ENCODE data around the gene PRKAG2.

PRKAG2 gene

DNA sequence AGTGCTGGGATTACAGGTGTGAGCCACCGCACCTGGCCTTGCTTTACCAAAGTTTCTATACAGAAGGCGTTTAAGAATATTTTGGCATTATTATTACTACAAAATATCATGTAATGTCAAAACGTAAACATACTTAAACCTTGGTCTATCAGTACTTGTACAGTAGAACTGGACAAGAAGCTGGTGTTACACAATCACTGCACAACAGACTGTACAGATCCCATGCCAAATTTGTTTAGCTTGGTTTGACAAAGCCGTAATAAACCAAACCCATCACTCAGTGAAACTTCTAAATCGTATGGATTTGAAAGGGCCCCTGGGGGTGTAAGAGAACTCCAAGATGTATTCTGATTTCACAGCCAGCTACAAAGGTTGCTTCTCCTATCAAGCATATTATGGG lies 305.4 kb downstream of the PRKAG2 start:
- DNase-seq, result no peak
- in situ Hi-C loops (cut with HindIII; ENCODE audit: low pct_ligation_motif_present, low pct_unique_long_range_greater_than_20kb, low sequenced_read_pairs), result no loop called here

DNA sequence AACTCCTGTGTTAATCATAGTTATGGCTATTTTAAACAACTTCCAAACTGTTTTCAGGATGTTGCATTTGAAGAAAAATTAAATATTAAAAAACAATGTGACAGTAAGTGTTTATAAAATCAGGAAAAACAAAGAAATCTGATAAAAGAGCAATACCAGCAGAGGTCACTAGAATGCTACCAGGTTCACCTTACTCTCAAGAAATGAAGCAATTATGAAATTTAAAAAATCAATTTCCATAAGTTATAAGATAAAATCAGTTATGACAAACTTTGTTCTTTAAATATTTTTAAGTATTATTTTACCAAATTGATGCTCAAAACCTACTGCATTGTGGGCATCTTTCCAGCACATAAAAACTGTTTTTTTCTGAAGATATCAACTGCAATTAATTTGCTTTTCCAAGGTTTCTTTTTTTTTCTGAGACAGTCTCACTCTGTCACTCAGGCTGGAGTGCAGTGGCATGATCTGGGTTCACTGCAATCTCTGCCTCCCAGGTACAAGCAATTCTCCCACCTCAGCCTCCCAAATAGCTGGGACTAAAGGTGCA lies 306.5 kb downstream of the PRKAG2 start:
- in situ Hi-C loops (cut with HindIII; ENCODE audit: low pct_ligation_motif_present, low pct_unique_long_range_greater_than_20kb, low sequenced_read_pairs), result no loop called here
- peak; percentile 45 for DNase-seq

GRCh38 chr7:151568956-151569940 lies 307.7 kb downstream of the PRKAG2 start:
- in situ Hi-C loops (cut with HindIII; ENCODE audit: low pct_ligation_motif_present, low pct_unique_long_range_greater_than_20kb, low sequenced_read_pairs), result no loop called here
- no peak for DNase-seq

DNA sequence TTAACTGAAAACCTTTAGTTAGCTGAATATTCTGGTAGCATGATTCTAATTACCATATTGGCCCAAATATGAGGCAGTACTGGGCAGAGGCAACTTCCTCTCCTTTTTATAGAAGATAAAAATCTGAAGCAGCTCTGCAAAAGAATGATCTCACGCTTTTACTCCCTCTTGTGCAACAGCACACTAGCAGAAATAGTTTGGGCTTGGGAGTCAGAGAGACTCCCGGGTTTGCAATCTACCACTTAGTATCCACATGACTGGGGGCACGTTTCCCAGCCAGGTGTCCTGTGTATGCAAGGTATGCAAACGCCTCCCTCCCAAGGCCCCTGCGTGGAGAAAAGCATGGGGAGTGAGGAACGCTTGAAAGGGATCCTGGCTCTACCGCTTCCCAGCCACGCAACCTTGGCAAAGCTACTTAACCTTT lies 310.0 kb downstream of the PRKAG2 start:
- in situ Hi-C loops (cut with HindIII; ENCODE audit: low pct_ligation_motif_present, low pct_unique_long_range_greater_than_20kb, low sequenced_read_pairs), result no loop called here

GRCh38 chr7:151565541-151565940 lies 311.4 kb downstream of the PRKAG2 start:
- in situ Hi-C loops (cut with HindIII; ENCODE audit: low pct_ligation_motif_present, low pct_unique_long_range_greater_than_20kb, low sequenced_read_pairs), result no loop called here
- DNase-seq, result no peak

More for the DNA sequence above, 310.0 kb downstream of the PRKAG2 start:
- no peak for DNase-seq

GRCh38 chr7:151560243-151560642 lies 316.7 kb downstream of the PRKAG2 start:
- in situ Hi-C loops (cut with HindIII; ENCODE audit: low pct_ligation_motif_present, low pct_unique_long_range_greater_than_20kb, low sequenced_read_pairs), result no loop called here
- DNase-seq, result no peak

DNA sequence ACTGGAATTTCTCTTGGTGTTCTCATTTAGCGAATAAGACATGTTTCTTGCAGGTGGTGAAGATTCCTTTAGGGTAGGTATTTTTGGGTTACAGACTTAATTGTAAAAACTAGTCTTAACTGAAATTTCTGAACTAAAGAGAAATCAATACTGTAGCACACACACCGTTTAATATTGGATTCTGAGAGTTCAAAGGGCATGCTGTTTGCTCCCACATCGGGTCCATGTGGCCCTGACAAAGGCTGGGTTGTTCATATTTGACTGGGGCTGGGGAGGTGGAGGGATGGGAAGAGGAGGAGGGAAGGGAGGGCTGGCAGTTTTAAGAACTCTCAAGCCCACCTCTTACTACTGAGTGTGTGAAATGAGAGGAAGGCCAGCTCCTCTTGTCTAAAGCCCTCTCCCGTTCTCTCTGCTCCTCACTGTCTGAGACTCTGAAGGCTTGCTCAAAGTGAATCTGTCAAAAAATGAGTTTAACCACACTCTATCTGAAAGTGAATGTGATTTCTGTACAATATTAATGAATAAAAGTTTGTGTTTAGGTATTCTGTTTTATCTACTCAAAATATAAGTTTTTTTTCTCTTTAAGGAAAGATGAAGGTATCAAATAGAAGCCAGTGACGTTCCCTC lies 317.2 kb downstream of the PRKAG2 start:
- in situ Hi-C loops (cut with HindIII; ENCODE audit: low pct_ligation_motif_present, low pct_unique_long_range_greater_than_20kb, low sequenced_read_pairs), result no loop called here

DNA sequence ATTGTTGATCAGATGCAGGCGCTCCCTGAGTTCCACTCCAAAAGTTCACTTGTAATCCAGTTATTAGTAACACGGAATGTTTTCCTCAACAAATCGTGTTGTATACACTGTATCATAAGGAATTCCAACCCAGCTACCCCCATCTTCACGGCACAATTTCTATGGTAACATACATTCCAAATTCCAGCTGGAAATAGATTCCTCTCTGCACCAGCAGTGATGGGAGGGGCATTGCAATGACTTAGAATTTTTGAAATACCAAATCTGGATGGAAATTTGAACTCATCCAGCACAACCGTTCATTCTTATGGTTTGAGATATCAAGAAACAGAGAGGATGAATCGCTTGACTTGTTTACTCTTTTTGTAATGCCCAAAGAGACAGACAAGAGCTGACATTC lies 318.3 kb downstream of the PRKAG2 start:
- DNase-seq, result no peak
- in situ Hi-C loops (cut with HindIII; ENCODE audit: low pct_ligation_motif_present, low pct_unique_long_range_greater_than_20kb, low sequenced_read_pairs), result no loop called here

More for the DNA sequence above, 317.2 kb downstream of the PRKAG2 start:
- DNase-seq, result no peak

- in situ Hi-C loops (cut with HindIII; ENCODE audit: low pct_ligation_motif_present, low pct_unique_long_range_greater_than_20kb, low sequenced_read_pairs), result no loop called here
- no peak for DNase-seq
Measured at GRCh38 chr7:151556592-151556991, 320.3 kb downstream of the PRKAG2 start.

- no peak for DNase-seq
- in situ Hi-C loops (cut with HindIII; ENCODE audit: low pct_ligation_motif_present, low pct_unique_long_range_greater_than_20kb, low sequenced_read_pairs), result no loop called here
Measured at GRCh38 chr7:151553356-151553755, 323.6 kb downstream of the PRKAG2 start.

DNA sequence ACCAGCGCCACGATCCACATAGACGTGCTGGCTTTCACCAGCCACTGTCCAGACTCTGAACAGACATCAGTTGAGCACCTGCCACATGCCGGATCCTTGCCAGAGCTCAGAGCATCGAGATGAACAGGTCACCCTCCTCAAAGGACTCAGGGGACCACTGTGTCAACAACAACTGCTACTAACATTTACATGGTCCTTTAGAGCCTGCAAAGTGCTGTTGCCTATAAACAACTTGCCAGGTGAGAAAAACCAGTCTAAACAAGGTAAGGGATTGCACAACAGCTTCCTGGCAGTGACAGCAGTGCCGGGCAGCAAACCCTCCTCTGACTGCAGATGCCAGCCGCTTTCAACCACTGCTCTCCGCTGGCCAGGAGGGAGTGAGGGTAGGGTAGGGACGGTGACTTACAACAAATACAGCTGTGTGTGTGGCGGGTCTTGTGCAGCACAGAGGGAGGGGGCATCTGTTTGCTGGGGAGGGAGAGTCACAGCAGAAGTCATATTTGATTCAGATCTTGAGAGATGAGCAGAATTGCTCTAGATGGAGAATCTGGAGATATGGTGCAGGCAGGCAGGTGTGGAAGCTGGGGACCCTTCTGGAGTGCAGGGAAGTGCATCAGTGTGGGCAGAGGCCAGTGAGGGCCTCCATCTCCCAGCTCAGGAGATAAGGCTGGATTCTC lies 324.4 kb downstream of the PRKAG2 start:
- DNase-seq, result no peak
- in situ Hi-C loops (cut with HindIII; ENCODE audit: low pct_ligation_motif_present, low pct_unique_long_range_greater_than_20kb, low sequenced_read_pairs), result no loop called here

DNA sequence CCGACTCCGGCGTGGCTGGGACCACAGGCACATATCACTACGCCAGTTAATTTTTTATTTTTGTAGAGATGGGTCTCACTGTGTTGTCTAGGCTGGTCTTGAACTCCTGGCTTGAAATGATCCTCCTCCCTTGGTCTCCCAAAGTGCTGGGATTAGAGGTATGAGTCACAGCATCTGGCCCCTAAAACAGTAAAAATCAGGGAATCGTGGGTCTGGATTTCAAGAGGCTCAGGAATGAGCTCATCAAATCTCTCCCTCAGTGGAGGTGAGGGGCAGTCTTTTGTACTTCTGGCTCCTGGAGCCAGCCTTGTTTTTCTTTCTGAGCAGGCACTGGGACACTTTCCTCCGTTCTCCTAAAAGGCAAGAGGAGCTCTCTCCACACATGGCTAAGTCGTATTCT lies 325.1 kb downstream of the PRKAG2 start:
- in situ Hi-C loops (cut with HindIII; ENCODE audit: low pct_ligation_motif_present, low pct_unique_long_range_greater_than_20kb, low sequenced_read_pairs), result no loop called here
- DNase-seq, result no peak

GRCh38 chr7:151550656-151551286 lies 326.1 kb downstream of the PRKAG2 start:
- in situ Hi-C loops (cut with HindIII; ENCODE audit: low pct_ligation_motif_present, low pct_unique_long_range_greater_than_20kb, low sequenced_read_pairs), result no loop called here
- peak; percentile 65 for DNase-seq

- in situ Hi-C loops (cut with HindIII; ENCODE audit: low pct_ligation_motif_present, low pct_unique_long_range_greater_than_20kb, low sequenced_read_pairs), result no loop called here
- DNase-seq, result no peak
Measured at GRCh38 chr7:151549644-151550043, 327.3 kb downstream of the PRKAG2 start.

- in situ Hi-C loops (cut with HindIII; ENCODE audit: low pct_ligation_motif_present, low pct_unique_long_range_greater_than_20kb, low sequenced_read_pairs), result no loop called here
- DNase-seq, result no peak
Measured at GRCh38 chr7:151549083-151549482, 327.8 kb downstream of the PRKAG2 start.

GRCh38 chr7:151544183-151544582 lies 332.7 kb downstream of the PRKAG2 start:
- no peak for DNase-seq
- in situ Hi-C loops (cut with HindIII; ENCODE audit: low pct_ligation_motif_present, low pct_unique_long_range_greater_than_20kb, low sequenced_read_pairs), result no loop called here

DNA sequence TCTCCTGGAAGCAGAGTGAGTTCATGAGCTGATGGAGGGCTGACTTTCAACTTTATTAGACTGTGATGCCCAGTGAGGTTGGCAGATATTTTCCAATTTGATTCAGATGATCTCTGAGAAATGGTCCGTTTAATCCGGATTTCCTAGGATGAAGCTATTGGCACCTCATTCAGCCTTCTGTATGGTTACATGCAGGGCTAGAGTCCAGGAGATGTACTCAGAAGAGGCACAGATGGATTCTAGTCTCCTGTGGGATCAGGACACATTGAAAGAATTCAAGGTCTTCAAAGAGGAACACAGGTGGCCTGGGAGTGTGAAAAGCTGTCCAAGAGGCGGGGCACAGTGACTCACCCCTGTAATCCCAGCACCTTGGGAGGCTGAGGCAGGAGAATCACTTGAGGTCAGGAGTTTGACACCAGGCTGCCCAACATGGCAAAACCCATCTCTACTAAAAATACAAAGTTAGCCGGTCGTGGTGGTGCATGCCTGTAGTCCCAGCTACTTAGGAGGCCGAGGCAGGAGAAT lies 334.2 kb downstream of the PRKAG2 start:
- no peak for DNase-seq
- in situ Hi-C loops (cut with HindIII; ENCODE audit: low pct_ligation_motif_present, low pct_unique_long_range_greater_than_20kb, low sequenced_read_pairs), result no loop called here

DNA sequence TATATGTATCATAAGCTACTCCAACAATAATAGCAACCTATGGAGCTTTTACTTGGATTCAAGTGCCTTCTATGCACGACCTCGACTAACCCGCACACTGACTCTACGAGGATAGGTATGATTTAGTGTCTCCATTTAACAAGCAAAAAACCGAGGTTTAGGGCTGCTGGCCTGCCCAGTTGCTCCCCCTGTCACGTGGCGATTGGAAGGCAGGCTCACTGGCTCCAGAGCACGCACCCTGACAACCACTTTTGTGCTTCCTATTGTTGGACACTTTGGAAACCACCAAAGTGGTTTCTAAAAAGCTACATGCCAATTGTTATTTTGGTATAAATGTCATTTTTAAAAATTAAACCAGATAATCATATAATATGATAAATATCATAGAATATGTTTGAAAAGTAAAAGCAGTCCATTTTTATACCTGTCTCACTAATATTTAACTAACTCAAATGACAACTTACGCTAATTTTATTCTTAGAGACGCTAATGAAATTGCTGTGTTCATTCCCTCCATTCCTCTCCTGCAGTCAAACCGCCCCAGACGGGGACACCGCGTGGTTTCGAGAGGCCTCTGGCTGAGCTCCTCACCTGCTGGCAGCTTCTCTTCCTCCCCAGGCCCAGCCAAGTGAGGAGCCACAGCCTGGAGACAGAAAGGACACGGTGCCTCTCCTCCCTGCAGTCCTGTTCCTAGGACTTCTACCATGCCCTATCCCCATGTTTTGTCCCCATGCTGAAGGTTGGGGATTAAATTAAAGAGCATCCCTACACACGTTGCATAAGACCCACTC lies 335.0 kb downstream of the PRKAG2 start:
- in situ Hi-C loops (cut with HindIII; ENCODE audit: low pct_ligation_motif_present, low pct_unique_long_range_greater_than_20kb, low sequenced_read_pairs), result no loop called here
- no peak for DNase-seq
